Fibroblast of villous mesenchyme (primary cell): ENCODE measurements around the gene THRB. TPM values are rescaled to one million over a fixed set of nuclear protein-coding genes. Genes with fewer than 3 reads are reported as not detected.

Experiments used
- DNase-seq: peaks from one replicate; pipeline ENCODE4 v3.0.0-alpha.2; 2010; ENCODE audit warnings: low read depth
- H3K4me3 ChIP-seq: 2 replicates; pipeline ENCODE4 v1.5.1; 2011; ENCODE audit warnings: low read depth, mild to moderate bottlenecking, low read length
- CTCF ChIP-seq: IDR thresholded peaks from 2 replicates; pipeline ENCODE4 v1.5.1; 2012; ENCODE audit warnings: low read depth, mild to moderate bottlenecking, low read length; ENCODE audit not compliant: insufficient read depth
- total RNA-seq: library from RNA; depleted of rRNA; stranded (reverse); fragments of >200 nt; gene quantifications from 2 replicates; pipeline ENCODE4 v1.2.3, GENCODE V29; 2012

The THRB gene
- total RNA-seq, 1 donor: 13.4 TPM

- peak; percentile 78 for DNase-seq
- TF ChIP-seq CTCF: no peak
- no peak overlapping the region for H3K4me3 ChIP-seq
These were observed 348.4 kb downstream of the THRB start for GRCh38 chr3:24145981-24146822.

- no peak for DNase-seq
- no peak overlapping the region for H3K4me3 ChIP-seq
- TF ChIP-seq CTCF: no peak
These were observed 349.2 kb downstream of the THRB start for GRCh38 chr3:24145481-24145880.

- no peak overlapping the region for H3K4me3 ChIP-seq
- no peak for TF ChIP-seq CTCF
- DNase-seq: no peak
These were observed 352.5 kb downstream of the THRB start for GRCh38 chr3:24142127-24142526.

GRCh38 chr3:24141548-24141947, 353.1 kb downstream of the THRB start:
- no peak for DNase-seq
- H3K4me3 ChIP-seq: no peak overlapping the region
- no peak for TF ChIP-seq CTCF

- no peak overlapping the region for H3K4me3 ChIP-seq
- peak; percentile 79 for DNase-seq
- no peak for TF ChIP-seq CTCF
These were observed 354.9 kb downstream of the THRB start for GRCh38 chr3:24139463-24140412.

GRCh38 chr3:24138876-24139256, 355.8 kb downstream of the THRB start:
- H3K4me3 ChIP-seq: no peak overlapping the region
- no peak for TF ChIP-seq CTCF
- DNase-seq: no peak
